CD4-positive, alpha-beta T cell treated with Interleukin-21 for 1 hour (primary cell): Measurements from ENCODE around the gene CUL4A.
"Not testable (repeated sequence)": the region's sequence is repeated elsewhere in the genome, so short reads cannot be mapped to it uniquely, and the experiment has no call there.

Source experiments
- DNase-seq: peaks from one replicate; pipeline ENCODE4 v3.0.0-alpha.2; 2020

The CUL4A gene

DNA sequence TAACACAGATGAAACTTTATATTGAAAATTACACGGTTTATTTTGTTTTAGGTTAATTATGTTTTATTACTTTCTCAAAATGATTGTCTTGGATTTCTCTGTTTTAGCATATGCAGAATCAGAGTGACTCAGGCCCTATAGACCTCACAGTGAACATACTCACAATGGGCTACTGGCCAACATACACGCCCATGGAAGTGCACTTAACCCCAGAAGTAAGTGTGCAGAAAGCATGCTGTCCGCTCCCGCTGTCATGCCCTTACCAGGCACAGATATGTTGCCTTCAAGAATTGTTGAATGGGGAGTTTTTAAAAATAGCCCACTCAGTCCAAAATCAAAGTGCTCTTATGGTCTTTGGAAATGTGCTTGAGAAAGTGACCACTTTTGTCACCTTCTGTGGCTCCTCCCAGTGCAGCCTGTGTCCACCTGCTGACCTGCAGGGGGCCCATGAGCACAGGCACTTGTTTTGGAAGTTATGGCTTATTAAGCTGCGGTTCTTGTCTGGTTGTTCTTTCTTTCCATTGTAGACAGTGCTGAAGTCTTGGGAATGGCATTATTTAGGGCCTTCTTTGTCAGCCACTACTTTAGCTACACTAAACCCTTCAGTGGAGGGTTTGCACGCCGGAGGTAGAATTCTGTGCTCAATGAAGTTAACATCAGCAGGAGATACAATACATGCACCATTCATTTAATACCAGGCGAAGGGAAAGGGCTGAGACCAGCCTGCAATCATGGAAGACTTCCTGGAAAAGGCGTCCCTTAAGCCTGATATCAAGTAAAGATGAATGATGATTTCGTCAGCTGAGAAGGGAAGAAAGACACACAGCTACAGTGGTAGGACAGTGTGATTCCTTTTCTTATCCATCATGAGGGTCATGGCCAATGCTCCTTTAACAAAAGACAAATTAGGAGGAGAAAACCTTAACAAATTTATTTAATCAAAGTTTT, 36.7 kb downstream of the CUL4A start:
- no peak for DNase-seq

GRCh38 chr13:113252516-113253095, 43.2 kb downstream of the CUL4A start:
- no peak for DNase-seq

DNA sequence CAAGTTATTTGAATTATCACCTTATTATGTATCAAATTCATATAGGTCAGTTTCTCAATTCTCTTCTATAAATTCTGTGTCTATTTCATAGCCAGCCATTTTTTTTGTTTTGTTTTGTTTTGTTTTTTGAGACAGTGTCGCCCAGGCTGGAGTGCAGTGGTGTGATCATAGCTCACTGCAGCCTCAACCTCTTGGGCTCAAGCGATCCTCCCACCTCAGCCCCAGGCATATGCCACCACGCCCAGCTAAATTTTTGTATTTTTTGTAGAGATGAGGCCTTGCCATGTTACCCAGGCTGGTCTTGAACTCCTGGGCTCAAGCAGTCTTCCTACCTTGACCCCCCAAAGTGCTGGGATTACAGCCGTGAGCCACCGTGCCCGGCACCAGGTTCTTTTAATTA, 48.5 kb downstream of the CUL4A start:
- not testable (repeated sequence) for DNase-seq

DNA sequence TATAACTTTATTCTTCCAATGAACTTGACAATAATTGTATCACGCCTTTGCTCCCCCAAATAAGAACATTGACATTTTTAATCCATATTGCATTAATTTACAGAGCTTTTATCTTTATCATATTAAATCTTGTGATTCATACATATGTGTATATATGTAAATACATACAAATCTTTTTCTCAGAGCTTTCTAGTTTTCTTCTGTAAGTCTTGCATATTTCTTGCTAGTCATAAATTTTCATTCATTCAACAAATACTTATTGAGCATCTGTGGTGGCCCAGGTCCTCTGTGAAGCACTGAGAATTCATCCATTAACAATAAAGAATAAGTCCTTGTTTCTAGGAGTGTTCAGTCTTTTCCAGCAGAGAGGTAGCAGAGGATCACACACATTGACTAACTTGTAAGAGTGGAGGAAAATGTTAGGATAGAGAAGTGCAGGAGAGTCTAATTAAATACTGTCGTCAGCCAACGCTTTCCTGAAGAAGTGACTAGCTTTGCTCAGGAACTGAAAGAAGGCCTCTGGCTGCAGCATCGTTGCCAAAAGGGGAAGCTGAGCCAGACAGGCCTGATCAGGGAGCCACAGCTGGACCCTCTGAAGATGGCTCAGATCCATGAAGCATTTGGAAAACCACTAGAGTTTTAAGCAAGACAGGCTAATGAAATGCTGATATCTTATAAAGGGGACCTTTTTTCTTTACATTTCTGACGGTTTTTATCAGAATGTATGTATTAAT, 49.1 kb downstream of the CUL4A start:
- DNase-seq: no peak

DNA sequence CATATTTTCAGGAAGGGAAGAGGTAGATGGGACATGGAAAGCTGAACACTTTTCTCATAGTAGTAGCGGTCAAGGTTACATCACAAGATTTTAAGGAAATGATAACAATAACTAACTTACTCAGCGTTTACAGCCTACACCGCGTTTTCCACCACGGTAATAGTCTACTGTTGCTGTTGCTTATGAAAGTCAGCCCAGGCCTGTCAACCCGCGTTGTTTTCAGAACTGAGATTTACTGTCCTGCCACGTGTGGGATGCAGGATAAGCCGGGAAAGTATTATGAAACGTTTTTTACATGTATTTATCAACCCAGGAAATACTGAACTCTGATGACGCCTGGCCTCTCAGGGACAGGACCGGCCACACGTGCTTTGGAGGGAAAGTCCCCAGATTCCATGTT, 51.6 kb downstream of the CUL4A start:
- no peak for DNase-seq

GRCh38 chr13:113263016-113263415, 53.6 kb downstream of the CUL4A start:
- not testable (repeated sequence) for DNase-seq

DNA sequence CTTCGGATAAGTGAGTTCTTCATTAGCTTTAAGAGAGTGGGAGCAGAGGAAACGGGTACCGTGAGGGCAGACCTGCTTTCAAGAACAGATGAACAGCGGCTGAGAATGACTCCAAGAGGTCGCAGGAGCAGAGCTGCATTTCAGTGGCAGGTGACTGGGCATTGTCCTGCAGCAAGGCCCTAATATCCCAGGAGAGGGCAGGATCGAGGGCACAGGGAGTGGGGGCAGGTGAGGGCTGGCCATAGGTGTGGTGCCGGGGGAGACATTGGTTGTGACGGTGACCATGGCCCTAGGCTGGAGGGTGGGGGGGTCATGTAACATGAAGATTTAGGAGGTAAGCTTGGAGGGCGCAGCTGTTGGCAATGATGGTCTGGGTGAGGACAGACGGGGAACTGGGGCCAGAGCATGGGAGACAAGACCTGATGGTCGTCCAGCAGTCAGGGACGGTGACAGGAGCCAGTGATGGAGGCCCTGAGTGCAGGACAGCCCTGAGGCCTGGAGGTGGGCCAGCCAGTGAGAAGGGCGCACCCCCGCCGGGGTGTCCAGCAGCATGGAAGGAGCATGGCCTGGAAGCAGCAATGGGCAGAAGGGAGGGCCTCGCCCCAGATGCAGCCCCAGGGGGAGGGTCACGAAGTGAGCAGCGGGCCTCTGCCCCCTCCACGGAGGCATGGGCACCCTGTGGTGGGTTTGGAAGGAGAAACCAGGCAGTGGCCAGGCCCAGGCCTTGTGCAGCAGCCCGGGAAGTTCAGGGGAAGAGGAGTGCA, 58.4 kb downstream of the CUL4A start:
- DNase-seq: no peak

DNA sequence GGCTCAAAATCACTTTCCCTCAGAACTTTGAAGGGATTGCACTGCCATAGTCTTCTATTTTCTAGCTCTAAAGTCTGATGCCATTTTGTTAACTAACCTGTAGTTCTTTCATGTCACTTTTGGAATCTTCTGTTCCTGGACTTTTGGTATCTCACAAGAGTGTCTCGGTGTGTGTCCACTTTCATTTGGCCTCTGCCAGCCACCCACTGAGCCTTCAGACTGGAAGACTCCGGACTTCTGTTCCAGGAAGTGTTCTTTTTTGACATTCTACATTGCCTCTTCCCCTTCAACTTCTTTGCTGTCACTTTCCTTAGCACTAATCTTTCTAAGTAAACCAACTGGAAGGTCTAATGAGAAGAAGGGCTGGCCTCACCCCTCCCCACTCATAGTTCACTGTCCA, 62.6 kb downstream of the CUL4A start:
- no peak for DNase-seq

DNA sequence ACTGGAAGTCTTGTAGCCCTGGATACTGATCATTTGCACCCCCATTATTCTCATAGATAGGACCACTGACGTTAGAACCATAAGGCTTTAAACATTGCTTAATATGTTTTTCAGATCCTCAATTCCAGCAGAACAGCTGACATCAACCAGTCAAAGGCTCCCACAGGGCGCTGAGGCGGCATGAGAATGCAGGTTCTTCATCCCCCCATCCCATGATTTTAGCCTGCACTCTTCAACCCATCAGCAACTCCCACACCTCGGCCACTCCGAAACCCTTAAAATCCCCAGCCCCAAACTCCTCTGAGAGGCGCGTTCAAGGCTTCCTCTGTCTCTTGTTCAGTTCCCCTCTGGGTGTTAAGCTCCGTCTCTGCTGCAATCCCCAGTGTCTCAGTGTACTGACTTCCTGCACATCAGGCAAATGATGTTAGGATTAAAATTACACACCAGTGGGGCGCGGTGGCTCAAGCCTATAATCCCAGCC, 63.3 kb downstream of the CUL4A start:
- no peak for DNase-seq

DNA sequence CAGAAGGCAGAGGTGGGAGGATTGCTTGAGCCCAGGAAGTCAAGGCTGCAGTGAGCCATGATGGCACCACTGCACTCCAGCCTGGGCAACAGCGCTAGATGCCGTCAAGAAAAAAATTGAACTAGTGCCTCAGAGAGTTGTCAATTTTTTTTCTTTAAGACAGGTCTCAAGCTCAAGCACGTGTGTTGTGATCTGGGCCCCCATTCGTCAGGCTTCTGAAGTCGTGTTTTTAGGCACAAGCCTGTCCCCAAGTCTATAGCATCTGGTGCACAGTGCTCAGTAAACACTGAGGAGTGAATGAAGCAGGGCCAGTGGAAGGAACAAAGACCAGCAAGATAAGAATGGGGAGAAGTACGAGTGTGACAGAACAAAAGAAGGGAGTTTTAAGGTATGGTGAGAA, 63.9 kb downstream of the CUL4A start:
- no peak for DNase-seq

DNA sequence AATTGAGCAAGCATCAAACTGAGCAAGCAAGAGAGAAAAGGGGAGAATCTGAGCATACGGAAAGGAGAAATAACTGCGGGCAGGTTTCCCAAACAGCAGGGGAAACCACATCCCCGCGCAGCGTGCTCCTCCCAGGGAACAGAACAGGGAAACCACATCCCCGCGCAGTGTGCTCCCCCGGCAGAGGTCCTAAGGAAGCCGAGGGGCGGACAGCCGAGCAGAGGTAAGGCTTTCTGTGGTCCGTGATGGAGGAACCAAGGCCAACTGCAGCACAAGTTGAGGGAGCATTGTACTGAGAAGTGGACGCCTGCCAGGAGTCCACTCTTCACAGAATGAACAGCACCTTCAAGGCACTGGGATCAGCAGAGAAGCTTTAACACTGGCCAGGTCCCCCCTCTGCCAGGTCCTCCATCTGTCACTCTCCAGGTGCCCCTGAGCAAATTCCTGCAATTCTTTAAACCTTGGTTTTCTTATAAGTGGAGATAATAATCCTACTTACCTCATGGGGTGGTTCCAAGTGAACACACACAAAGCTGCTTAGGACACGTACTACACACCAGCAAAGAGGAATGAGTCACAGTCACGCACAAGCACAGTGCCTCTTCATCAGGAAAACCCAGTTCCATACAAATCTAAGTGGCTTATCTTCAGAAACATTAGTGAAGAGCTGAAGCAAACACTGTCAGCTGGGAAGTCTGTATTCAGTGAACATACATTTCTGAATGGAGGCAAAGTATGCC, 64.6 kb downstream of the CUL4A start:
- DNase-seq: no peak

DNA sequence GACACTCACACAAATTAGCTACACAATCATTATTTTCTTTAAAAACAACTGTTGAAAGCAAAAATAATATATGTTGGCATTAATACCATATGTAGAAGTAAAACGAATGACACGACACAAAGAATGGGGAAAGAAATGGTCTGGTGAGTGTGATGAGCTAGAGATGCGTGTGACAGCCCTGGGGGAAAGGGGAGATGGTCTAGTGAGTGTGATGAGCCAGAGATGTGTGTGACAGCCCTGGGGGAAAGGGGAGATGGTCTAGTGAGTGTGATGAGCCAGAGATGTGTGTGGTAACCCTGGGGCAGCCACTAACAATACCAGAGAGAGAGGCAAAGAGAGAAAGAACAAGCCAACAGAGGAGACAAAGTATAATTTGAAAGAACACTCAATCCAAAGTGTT, 65.3 kb downstream of the CUL4A start:
- no peak for DNase-seq

- DNase-seq: peak; percentile 28
Measured at GRCh38 chr13:113275387-113275786, 66.0 kb downstream of the CUL4A start.

- no peak for DNase-seq
Measured at GRCh38 chr13:113280126-113280525, 70.7 kb downstream of the CUL4A start.

DNA sequence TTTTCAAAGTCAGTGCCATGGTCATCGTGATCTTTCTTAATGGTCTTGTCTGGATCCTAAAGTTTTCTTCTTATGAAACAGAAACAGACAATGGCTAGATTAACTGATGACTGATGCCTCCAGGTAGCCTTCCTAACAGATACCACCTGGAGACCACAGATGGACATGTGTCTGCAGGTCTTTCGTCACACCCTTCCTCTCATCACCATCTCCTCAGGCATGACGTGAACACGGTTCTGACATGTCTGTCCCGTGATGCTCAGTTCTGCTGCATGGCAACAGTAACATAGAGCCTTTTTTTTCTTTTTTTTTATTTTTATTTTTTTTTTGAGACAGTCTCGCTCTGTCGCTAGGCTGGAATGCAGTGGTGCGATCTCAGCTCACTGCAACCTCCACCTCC, 74.5 kb downstream of the CUL4A start:
- DNase-seq: no peak

DNA sequence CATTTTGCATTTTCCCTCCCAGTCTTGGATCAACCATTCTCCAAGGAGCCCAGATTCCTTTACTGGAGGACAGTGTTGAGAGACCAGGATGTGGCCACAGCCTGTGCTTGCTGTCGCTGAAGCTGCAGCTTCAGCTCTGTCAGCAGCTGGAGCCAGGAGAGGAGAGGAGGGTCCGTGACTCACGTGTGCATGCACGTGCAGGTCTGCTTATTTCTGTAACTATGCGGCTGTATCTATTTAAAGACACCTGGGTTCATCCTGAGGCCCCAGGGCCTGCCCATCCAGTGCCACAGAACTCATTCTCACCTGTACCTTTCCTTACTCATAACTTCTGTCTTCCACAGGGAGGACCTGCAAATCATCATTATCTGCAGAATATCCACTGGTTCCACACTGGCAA, 79.5 kb downstream of the CUL4A start:
- no peak for DNase-seq

GRCh38 chr13:113291129-113291528, 81.7 kb downstream of the CUL4A start:
- no peak for DNase-seq

- DNase-seq: peak; percentile 9
Measured at GRCh38 chr13:113292021-113292862, 82.8 kb downstream of the CUL4A start.

- DNase-seq: no peak
Measured at GRCh38 chr13:113293686-113294085, 84.3 kb downstream of the CUL4A start.

DNA sequence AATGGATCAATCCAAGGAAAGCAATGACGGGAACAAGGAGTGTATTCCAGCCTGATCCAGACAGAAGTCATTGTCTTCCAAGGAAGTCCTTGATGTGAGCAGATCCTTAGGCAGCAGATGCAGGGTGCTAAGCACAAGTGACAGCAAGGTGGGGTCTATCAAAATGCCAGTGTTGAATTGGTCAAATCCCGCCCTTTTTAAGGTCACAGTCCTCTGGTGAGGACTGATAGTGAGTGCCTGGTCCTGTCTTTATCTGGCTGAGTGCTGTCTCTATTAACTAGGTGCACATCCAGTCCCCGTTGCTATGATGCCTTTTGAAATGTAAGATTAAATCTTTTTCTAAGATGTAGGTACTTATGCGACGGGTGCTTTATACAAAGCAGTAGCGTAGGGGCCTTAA, 86.4 kb downstream of the CUL4A start:
- no peak for DNase-seq

DNA sequence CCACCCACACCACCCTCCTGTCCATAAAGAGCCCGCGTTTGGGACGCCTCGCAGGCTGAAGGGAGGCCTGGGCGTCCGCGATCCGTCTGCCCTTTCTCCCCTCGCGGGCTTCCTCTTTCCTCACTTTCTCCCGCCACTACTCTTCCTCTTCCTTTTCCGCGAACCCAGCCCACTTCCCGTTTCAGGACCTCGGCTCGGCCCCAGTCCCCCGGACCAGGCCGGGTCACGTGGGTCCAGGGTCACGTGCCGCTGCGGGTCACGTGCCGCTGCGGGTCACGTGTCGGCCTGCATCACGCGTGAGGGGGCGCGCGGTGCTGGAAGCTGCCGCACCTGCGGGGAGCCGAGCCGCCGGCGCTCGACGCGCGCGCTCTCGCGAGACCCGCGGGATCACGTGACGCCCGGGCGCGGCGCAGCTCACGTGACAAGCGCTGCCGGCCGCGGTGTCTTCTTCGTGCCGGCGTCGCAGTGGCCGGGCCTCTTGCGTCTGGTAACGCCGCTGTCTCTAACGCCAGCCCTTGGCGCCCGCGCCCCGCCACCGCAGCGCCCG, 87.5 kb downstream of the CUL4A start, which contains the start of gene LAMP1:
Gene LAMP1, plus strand, starts transcription at position 417 of the 547 bp plus-strand sequence. CDS start 196 bp downstream, outside the sequence.
- DNase-seq: peak; percentile 98
